GM18858 (cell line): ENCODE measurements around the gene SLC26A6.

Experiments
- ATAC-seq: cut with Tn5 transposase; IDR thresholded peaks from one replicate; pipeline ENCODE4 v1.9.1; 2021; ENCODE audit not compliant: unreplicated experiment

SLC26A6 gene

DNA sequence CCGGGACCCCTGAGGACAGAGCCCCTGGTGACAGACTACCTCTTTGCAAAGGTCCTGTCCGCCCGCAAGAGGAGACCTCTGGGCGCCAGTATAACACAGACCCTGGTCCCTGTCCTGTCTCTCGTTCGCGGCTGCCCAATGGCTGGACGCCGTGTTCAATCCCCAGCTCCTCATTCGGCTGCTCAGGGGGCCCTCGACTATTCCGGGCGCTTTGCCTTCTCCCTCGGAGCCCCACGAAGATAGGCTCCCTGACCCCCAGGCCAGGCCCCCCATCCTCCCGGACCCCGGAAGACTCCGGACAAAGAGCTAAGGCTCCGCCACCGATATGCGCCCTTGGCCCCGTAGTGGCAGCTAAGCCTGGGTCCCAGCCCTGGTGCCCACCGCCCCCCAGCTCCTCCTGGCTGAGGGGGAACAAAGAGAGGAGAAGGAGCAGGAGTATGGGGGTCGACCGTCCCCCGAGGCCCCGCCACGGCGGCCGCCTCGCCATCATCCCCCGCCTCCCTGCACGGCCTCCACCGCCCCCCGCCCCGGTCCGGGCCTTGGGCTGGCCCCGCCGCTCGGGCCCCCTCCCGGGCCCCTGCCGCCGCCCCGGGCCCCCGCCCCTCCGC, 27.0 kb upstream of the SLC26A6 start:
- ATAC-seq = no peak

DNA sequence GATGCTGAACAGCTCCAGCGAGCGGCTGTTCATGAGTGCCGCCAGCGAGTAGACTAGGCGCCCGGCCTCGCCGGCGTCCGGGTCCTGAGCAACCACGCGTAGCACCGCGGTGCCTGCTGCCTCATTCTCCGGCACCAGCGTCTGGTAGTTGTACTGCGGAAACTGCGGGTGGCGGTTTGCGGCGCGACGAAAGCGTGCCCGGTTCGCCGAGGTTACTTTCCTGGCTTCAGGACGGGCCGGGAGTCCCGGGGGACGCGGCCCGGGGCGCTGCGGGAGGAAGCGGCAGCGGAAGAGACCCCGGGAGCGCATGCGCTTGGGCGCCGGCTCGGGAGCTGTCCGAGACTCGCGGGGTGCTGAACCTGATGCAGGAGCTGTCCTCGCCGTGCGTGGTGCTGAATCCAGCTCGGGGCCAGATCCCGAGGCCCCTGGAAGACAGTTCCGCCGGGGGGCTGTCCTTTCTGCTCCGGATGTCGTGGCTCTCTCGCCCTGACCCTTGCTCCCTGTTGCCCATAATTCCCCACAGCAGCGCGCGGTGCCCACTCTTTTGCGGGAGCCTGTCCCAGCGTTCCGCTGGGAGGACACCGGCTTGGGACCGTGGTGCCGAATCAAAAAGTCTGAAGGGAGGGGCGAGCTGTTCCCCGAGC, 26.4 kb upstream of the SLC26A6 start:
- no peak for ATAC-seq

GRCh38 chr3:48660800-48661400, 25.6 kb upstream of the SLC26A6 start:
- ATAC-seq = no peak

DNA sequence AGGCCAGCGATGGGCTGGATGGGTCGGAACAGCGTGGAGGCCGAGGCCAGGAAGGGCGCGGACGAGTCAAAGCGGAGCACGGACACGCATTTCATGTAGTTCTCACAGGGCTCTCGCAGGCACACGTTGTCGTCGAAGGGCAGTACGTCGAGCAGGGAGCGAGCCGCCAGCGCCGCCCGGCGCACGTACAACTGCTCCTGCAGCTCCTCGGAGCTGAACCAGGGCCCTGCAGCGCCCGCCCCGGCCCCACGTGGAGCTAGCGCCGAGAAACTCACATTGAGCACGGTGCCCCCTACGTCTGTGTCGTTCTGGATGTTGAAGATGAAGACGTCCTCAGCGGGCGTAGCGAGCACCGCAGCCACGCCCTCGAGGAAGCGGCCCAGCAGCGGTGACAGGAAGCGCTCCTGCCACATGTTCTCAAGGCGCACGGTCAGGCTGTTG, 21.6 kb upstream of the SLC26A6 start:
- no peak for ATAC-seq

GRCh38 chr3:48656061-48656840, 21.0 kb upstream of the SLC26A6 start:
- no peak for ATAC-seq

DNA sequence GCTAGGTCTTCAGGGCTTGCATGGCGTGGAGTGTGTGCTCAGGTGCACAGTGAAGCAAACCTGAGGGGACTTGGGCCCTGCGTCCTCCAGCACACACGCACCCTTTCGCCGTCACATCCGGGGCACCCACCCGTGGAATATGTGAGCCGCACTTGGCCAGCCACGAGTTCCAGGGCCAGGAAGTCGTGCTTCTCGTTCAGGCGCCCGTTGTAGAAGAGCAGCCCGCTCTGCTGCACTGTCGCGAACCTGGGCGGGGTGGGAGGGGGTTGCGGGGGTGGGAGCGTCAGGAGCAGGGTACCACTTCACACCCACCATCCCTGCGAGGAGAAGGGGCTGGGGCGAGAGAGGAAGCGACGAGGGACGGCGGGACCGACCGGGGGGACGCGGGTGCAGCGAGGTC, 20.3 kb upstream of the SLC26A6 start:
- ATAC-seq = no peak

- no peak for ATAC-seq
These were observed 19.8 kb upstream of the SLC26A6 start for GRCh38 chr3:48655063-48655462.

- ATAC-seq = no peak
These were observed 17.9 kb upstream of the SLC26A6 start for GRCh38 chr3:48652923-48653715.

DNA sequence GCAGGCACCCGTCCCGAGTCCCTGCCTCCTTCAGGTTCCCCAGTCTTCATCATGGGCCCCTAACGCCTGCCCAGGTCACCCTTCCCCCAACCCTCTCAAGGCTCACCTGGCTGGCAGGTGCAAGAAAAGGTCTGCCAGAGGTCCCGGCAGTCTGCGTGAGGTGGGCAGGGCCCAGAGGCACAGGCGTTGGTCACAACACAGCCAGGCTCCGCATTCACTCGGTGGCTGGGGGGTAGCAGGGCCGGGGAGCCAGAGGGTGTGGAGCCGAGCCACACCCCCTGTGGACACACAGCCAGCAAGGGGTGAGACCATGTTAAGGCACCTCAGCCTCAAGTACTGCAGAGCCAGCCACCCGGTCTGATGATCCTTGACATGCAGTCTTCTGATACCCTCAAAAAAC, 16.5 kb upstream of the SLC26A6 start:
- ATAC-seq = no peak

DNA sequence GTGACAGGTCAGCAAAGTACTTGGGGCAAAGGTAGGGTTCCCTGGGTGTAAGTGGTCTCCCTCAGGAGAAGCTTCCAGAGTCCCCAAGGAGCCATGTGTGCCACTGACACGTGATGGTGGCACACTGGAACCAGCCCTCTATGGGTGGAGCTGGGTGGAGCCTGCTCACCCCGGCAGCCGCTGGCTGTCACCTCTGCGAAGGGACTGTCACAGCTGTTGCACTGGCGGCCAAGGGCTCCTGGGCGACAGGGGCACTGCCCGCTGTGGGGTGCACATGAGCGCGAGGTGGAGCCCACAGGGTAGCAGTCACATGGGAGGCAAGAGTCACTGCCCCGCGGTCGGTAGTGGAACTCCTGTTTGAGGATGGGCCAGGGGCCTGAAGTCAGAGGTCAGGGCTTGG, 15.5 kb upstream of the SLC26A6 start:
- no peak for ATAC-seq

- ATAC-seq = no peak
These were observed 13.1 kb upstream of the SLC26A6 start for GRCh38 chr3:48648188-48648850.

GRCh38 chr3:48647714-48648113, 12.5 kb upstream of the SLC26A6 start:
- ATAC-seq = no peak

DNA sequence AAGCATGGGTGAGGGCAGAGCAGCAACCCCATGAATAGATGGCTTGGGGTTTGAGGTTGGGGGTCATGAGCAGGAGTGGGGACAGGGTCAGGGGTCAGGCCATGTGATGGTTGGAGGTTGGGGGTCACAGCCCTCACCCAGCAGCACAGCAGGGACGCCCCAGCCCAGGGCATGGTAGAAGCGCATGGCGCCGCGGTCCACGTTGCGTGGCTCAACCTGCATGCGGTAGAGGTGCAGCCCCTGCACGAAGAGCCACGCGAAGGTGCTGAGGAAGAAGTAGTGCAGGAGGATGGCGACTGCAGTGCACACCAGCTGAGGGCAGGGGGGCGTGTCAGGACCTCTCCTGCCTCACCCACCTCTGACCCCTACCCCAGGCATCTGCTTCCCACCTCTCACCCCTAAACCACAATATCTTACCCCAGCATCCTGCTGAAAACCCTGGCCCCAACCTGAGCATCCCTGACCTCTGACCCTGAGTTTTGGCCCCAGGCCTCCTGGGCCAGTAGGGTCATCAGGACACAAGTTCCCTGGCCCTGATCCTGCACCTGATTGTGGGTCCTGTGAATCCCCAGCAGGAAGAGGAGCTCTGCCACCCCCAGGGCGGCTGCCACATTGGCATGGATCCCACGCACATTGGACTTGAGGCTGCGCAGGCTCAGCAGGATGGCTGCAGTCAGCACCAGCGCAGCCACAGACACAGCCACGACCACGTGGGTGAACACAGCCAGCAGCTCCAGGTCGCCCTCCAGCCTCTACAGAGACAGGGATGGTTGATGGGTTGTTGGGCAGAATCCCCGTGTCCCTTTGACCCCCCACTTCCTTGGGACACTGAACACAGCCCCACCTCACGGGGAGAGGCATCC, 9.9 kb upstream of the SLC26A6 start:
- ATAC-seq = no peak

DNA sequence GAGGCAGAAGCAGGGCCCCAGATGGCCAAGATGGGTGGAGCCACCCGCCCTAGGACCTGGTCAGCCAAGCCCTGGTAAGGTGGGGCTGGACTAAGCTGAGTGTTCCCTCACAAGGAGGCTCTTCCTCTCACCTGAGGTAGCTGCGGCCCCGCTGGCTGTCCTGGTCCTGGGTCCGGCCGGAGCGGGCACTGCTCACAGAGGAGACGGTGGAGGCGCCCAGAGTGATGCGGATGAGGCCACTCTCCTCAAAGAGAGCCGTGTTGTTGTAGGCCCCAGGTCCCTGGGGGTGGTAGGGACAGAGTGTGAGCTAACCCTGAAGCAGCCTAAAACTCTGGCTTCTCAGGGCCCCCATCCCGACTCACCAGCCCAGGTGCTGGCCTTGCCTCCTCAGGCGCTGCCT, 7.3 kb upstream of the SLC26A6 start:
- ATAC-seq = no peak

GRCh38 chr3:48641396-48641795, 6.1 kb upstream of the SLC26A6 start:
- ATAC-seq = no peak

DNA sequence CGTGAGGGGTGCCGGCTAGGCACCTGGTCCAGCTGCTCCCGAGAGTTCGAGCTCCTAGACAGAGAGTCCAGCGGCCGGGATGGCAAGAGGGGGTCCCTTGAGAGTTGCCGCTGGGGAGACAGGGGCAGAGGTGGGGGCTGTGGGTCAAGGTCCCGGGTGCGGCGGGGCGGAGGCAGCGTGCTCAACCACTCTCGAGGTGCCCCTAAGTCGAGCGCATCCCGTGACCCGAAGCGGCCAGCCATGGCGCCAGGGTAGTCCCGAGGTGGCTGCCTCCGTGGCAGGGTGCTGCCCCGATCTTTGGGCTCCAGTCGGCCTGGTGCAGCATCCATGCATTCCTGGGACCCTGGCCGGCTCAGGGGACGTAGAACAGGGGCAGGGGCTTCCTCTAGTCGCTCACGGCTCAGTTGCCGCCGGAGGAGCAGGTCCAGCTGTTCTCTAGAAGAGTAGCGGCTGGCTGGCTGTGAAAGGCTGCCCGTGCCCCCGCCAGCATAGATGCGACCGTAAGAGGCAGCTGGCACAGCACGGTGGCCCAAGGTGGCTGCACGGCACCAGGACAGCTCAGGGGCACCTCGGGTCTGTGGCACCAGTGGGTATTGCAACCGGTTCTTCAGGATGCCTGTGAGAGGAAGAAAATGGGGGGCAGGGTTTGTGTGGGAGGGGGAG, 4.8 kb upstream of the SLC26A6 start:
- no peak for ATAC-seq

- ATAC-seq = no peak
These were observed 2.0 kb upstream of the SLC26A6 start for GRCh38 chr3:48637305-48637704.

DNA sequence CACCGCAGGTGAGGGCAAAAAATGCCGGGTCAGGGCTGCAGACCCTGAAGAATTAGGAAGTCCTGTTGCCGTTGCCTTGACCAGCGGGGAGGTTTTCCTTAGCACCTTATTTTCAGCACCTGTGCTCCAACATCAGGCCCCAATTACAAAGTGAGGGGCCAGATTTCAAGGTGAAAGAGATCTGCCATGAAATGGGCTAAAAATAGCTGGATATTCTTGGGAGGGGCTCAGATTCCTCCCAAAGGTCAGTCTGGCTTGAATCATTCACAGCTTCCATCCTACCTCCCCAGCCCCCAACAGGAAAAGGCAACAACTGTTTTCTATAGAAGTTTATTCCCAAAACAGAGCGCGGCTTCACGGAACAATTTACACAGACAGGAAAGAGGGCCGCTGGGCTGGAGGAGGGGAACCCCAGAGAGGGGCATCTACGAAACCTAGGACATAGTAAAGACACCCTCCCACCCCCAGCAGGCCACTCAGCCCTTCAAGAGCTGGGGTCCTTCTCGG, 941 bp upstream of the SLC26A6 start:
- ATAC-seq = no peak
